Stimulated activated CD4-positive, alpha-beta T cell treated with anti-CD3 and anti-CD28 coated beads, Interleukin-4, amount 100 ng/mL, for 48 hours (primary cell): Measurements from ENCODE around the gene IKZF4.
"Not testable (repeated sequence)": the region's sequence is repeated elsewhere in the genome, so short reads cannot be mapped to it uniquely, and the experiment has no call there.

Source experiments
- DNase-seq, 2 donors: peaks; one replicate each; pipeline ENCODE4 v3.0.0-alpha.2; 2020; ENCODE audit warnings: low read depth in 2 of 2

The IKZF4 gene

GRCh38 chr12:56020423-56021184 lies at the start of gene IKZF4:
IKZF4 (plus strand) TSS chr12:56021043; CDS start chr12:56021494, 451 bp downstream.
- DNase-seq = no peak

- no peak for DNase-seq
Observed at GRCh38 chr12:55972042-55972441, 48.8 kb upstream of the IKZF4 start.

- no peak for DNase-seq
Observed at GRCh38 chr12:55972456-55972855, 48.4 kb upstream of the IKZF4 start.

- DNase-seq = no peak
Observed at GRCh38 chr12:55972911-55973598, 47.8 kb upstream of the IKZF4 start.

GRCh38 chr12:55973599-55974307 lies 47.1 kb upstream of the IKZF4 start, which contains the start of gene RAB5B:
RAB5B (plus strand) TSS chr12:55974078; CDS start chr12:55986961, 12,883 bp downstream.
- peak; percentile 90 to 97 for DNase-seq

GRCh38 chr12:55974308-55974730 lies 46.5 kb upstream of the IKZF4 start:
- DNase-seq = peak in 1 of 2 donors; percentile 34

GRCh38 chr12:55978393-55978792 lies 42.5 kb upstream of the IKZF4 start:
- DNase-seq = no peak

- no peak for DNase-seq
Observed at GRCh38 chr12:55979069-55979468, 41.8 kb upstream of the IKZF4 start.

GRCh38 chr12:55981882-55982281 lies 39.0 kb upstream of the IKZF4 start:
- not testable (repeated sequence) for DNase-seq

GRCh38 chr12:55982319-55982936 lies 38.4 kb upstream of the IKZF4 start:
- DNase-seq = no peak

- no peak for DNase-seq
Observed at GRCh38 chr12:55983232-55983842, 37.5 kb upstream of the IKZF4 start.

- no peak for DNase-seq
Observed at GRCh38 chr12:55984861-55985260, 36.0 kb upstream of the IKZF4 start.

GRCh38 chr12:55985341-55985740 lies 35.5 kb upstream of the IKZF4 start:
- no peak for DNase-seq

- DNase-seq = not testable (repeated sequence)
Observed at GRCh38 chr12:55985976-55986375, 34.9 kb upstream of the IKZF4 start.

- no peak for DNase-seq
Observed at GRCh38 chr12:55991110-55991509, 29.7 kb upstream of the IKZF4 start.

- DNase-seq = no peak
Observed at GRCh38 chr12:55993230-55993853, 27.5 kb upstream of the IKZF4 start.

- DNase-seq = no peak
Observed at GRCh38 chr12:55995366-55995765, 25.5 kb upstream of the IKZF4 start.

- DNase-seq = peak; percentile 32 to 34
Observed at GRCh38 chr12:55996201-55996714, 24.6 kb upstream of the IKZF4 start.

- peak in 1 of 2 donors; percentile 28 for DNase-seq
Observed at GRCh38 chr12:55996715-55997534, 23.9 kb upstream of the IKZF4 start, which contains the start of gene SUOX. SUOX (plus strand) TSS chr12:55997276; CDS start chr12:56002222, 4,946 bp downstream.

- no peak for DNase-seq
Observed at GRCh38 chr12:55997535-55997859, 23.3 kb upstream of the IKZF4 start.
